Activated T-helper 2 cell treated with anti-CD3 and anti-CD28 coated beads, Interferon-gamma antibody, Interleukin-2, Interleukin-4, amounts not matched to agents 10 μg/mL and 5 μg/mL and 100 μg/mL, durations not matched to agents 14 hours and 24 hours and 36 hours (primary cell): ENCODE measurements around the gene RSAD1. TPM values are rescaled to one million over a fixed set of nuclear protein-coding genes. Genes with fewer than 3 reads are reported as not detected.

Experiments
- DNase-seq: peaks from one replicate; pipeline ENCODE4 v3.0.0; 2021; ENCODE audit warnings: low spot score
- H3K27ac Mint-ChIP-seq: one replicate; pipeline ENCODE4 v1.8.0; 2021; ENCODE audit warnings: mixed read lengths
- H3K27me3 Mint-ChIP-seq: one replicate; pipeline ENCODE4 v1.8.0; 2021; ENCODE audit warnings: low read depth, mixed read lengths
- H3K36me3 Mint-ChIP-seq: one replicate; pipeline ENCODE4 v1.8.0; 2021; ENCODE audit warnings: low read depth, mixed read lengths
- H3K4me1 Mint-ChIP-seq: one replicate; pipeline ENCODE4 v1.8.0; 2021; ENCODE audit warnings: low read depth, mixed read lengths
- H3K4me3 Mint-ChIP-seq: one replicate; pipeline ENCODE4 v1.8.0; 2021; ENCODE audit warnings: low read depth, mild to moderate bottlenecking, moderate library complexity, mixed read lengths
- H3K9me3 Mint-ChIP-seq: one replicate; pipeline ENCODE4 v1.8.0; 2021; ENCODE audit warnings: mixed read lengths
- intact Hi-C: fragments of 100-400 bp; cut with micrococcal nuclease; formaldehyde crosslinking; loops from one replicate; pipeline ENCODE4 v1.15.1; 2023
- total RNA-seq: library from RNA; stranded (reverse); gene quantifications from 2 replicates; pipeline ENCODE4 v1.2.3, GENCODE V29; 2022

RSAD1 gene
- total RNA-seq, 1 donor from 2014 or later = 56.8 TPM

- H3K9me3 Mint-ChIP-seq = no peaks in the 10 kb centered on the region
- no peaks in the 10 kb centered on the region for H3K4me1 Mint-ChIP-seq
- H3K27me3 Mint-ChIP-seq = peaks cover 2% of the 10 kb centered on the region
- no peak for DNase-seq
- no peak overlapping the region for H3K27ac Mint-ChIP-seq
- intact Hi-C loops = no loop called here
- H3K36me3 Mint-ChIP-seq = no peaks in the 10 kb centered on the region
- H3K4me3 Mint-ChIP-seq = no peak overlapping the region
These were observed 16.7 kb downstream of the RSAD1 start for GRCh38 chr17:50495217-50495823.

DNA sequence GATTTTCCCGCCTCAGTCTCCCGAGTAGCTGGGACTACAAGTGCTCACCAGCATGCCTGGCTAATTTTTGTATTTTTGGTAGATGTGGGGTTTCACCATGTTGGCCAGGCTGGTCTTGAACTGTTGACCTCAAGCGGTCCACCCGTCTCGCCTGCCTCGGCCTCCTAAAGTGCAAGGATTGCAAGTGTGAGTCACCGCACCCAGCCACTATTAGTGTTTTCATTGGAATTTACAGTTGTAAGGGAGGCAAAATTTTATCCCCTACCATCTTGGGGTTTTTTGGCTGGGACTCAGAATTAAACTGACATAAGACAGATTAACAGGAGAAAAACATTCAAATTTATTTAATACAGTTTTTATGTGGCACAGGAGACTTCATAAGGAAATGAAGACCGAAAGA is 17.3 kb downstream of the RSAD1 start:
- Mint-ChIP-seq H3K9me3 (no peaks in the 10 kb centered on the region), H3K4me3 (no peak overlapping the region), H3K27ac (no peak overlapping the region), H3K4me1 (no peaks in the 10 kb centered on the region), H3K36me3 (no peaks in the 10 kb centered on the region), H3K27me3 (peaks cover 2% of the 10 kb centered on the region)
- no peak for DNase-seq
- intact Hi-C loops = no loop called here

GRCh38 chr17:50498021-50498874 is 19.6 kb downstream of the RSAD1 start:
- H3K9me3 Mint-ChIP-seq = no peaks in the 10 kb centered on the region
- no peak for DNase-seq
- no peaks in the 10 kb centered on the region for H3K36me3 Mint-ChIP-seq
- peaks cover 2% of the 10 kb centered on the region for H3K27me3 Mint-ChIP-seq
- H3K4me3 Mint-ChIP-seq = no peak overlapping the region
- intact Hi-C loops = no loop called here
- H3K4me1 Mint-ChIP-seq = peaks cover 3% of the 10 kb centered on the region
- H3K27ac Mint-ChIP-seq = no peak overlapping the region

DNA sequence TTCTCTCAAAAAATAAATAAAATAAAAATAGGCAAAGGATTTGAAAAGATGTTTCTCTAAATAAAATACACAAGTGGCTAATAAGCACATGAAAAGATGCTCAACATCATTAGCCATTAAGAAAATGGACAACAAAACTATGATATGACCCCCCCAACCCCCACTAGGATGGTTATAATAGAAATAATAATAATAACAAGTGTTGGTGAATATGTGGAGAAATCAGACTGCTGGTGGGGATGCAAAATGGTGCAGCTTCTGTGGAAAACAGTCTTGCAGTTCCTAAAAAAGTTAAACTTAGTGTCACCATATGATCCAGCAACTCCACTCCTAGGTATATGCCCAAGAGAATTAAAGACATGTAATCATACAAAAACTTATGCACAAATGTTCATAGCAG is 20.6 kb downstream of the RSAD1 start:
- H3K9me3 Mint-ChIP-seq = no peaks in the 10 kb centered on the region
- H3K27ac Mint-ChIP-seq = no peak overlapping the region
- no peak for DNase-seq
- H3K4me1 Mint-ChIP-seq = peaks cover 9% of the 10 kb centered on the region
- H3K4me3 Mint-ChIP-seq = no peak overlapping the region
- intact Hi-C loops = no loop called here
- no peaks in the 10 kb centered on the region for H3K27me3 Mint-ChIP-seq
- no peaks in the 10 kb centered on the region for H3K36me3 Mint-ChIP-seq

DNA sequence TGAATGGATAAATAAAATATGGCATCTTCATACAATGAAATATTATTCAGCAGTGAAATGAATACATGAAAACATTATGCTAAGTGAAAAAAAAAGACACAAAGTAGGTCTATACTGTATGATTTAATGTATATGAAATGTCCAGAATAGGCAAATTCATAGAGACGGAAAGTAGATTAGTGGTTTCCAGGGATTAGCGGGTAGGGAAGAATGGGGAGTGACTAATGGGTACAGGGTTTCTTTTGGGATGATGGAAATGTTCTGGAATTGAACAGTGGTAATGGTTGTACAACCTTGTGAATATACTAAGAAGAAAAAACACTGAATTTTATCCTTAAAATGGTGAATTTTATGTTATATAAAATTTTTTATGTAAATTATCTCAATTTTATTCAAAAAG is 21.1 kb downstream of the RSAD1 start:
- no peak for DNase-seq
- Mint-ChIP-seq H3K36me3 (no peaks in the 10 kb centered on the region), H3K9me3 (no peaks in the 10 kb centered on the region), H3K4me3 (no peak overlapping the region), H3K27ac (no peak overlapping the region), H3K27me3 (no peaks in the 10 kb centered on the region), H3K4me1 (peaks cover 12% of the 10 kb centered on the region)
- intact Hi-C loops = no loop called here

GRCh38 chr17:50501054-50501453 is 22.4 kb downstream of the RSAD1 start:
- Mint-ChIP-seq H3K36me3 (no peaks in the 10 kb centered on the region), H3K27ac (no peak overlapping the region), H3K4me1 (peaks cover 13% of the 10 kb centered on the region), H3K4me3 (no peak overlapping the region), H3K27me3 (no peaks in the 10 kb centered on the region), H3K9me3 (no peaks in the 10 kb centered on the region)
- no peak for DNase-seq
- intact Hi-C loops = no loop called here

GRCh38 chr17:50502301-50502990 is 23.8 kb downstream of the RSAD1 start:
- Mint-ChIP-seq H3K36me3 (no peaks in the 10 kb centered on the region), H3K27me3 (no peaks in the 10 kb centered on the region), H3K9me3 (no peaks in the 10 kb centered on the region), H3K4me1 (peaks cover 14% of the 10 kb centered on the region), H3K27ac (no peak overlapping the region), H3K4me3 (no peak overlapping the region)
- intact Hi-C loops = no loop called here
- no peak for DNase-seq

DNA sequence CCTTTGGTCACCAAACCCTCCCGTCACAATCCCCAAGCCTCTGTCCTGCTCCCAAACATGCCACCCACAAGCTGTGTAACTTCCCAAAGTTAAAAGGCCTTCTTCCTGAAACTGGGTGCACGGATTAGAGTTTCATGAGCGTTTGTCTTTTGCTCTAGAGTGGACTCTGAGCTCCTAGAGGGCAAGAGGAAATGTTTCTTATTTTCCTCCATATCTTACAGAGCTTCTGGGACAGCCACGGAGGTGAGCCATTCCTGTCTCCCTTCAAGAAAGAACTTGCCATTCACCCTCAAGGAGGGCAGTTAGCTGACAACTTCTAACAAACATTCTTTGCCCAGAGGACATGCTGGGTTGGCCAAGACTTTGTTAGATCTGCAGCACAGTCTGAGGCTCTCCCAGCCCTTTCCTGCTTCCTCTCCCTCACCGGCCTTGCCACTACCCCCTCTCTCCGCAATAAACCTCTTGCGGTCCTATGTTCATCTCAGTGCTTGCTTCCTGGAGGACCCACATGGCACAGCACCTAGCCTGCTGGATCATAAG is 27.0 kb downstream of the RSAD1 start:
- intact Hi-C loops = no loop called here
- DNase-seq = no peak
- Mint-ChIP-seq H3K4me3 (no peak overlapping the region), H3K9me3 (no peaks in the 10 kb centered on the region), H3K27me3 (no peaks in the 10 kb centered on the region), H3K27ac (no peak overlapping the region), H3K36me3 (no peaks in the 10 kb centered on the region), H3K4me1 (peaks cover 35% of the 10 kb centered on the region)

DNA sequence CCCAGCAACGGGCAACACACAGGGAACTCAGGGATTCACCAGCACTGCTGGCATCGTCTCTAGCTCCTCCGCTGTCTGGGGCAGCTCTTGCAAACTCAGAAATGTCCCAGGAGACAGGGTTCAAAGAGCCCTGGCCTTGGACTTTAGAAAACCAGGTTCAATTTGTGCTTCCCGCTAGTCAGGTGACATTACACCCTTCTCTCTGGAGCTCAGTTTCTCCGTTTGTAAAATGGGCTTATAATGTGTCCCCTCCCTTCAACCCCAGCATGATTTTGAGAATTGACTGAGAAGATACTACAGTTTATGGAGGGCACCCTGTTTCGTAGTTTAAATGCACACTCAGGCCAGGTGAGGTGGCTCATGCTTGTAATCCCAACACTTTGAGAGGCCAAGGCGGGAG is 27.6 kb downstream of the RSAD1 start:
- no peaks in the 10 kb centered on the region for H3K27me3 Mint-ChIP-seq
- H3K36me3 Mint-ChIP-seq = no peaks in the 10 kb centered on the region
- H3K9me3 Mint-ChIP-seq = no peaks in the 10 kb centered on the region
- DNase-seq = no peak
- no peak overlapping the region for H3K4me3 Mint-ChIP-seq
- peaks cover 42% of the 10 kb centered on the region for H3K4me1 Mint-ChIP-seq
- intact Hi-C loops = no loop called here
- no peak overlapping the region for H3K27ac Mint-ChIP-seq

DNA sequence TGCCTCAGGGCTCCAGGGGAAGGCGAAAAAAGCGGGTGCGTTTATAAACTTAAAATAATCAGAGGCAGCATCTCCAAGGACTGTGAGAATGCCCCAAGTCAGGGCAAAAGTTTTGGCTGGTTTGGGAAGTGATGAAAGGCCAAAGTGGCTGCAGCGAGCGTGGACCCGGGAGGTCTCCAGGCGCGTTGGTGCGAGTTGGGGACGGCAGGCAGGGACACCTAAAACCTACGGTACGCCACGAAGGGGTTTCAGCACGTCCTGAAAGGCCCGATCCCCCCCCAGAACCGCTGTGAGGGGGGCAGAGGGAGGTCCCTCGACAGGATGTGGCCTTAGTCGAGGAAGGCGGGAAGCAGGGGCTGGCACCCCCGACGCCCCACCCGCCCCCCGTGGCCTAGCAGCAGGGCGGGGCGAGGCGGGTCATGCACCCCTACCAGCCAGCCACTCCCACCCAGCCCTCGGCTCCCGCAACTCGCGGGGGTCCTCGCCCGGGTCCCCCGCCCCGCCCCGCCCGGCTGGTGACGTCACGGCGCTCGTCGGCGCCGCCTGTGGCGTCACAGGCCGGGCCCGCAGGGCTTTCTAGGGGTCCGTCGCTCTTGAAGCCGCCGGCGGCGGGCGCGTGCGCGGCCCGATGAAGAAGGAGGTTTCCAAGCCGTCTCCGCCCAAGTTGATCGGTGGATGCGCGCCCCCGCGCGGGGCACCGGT is 29.4 kb downstream of the RSAD1 start, which contains the start of gene MYCBPAP:
TSS of gene MYCBPAP (plus strand) at position 569 of the 702 bp plus-strand sequence. CDS start 236 bp downstream, outside the sequence.
- H3K4me3 Mint-ChIP-seq = peak within 1 kb of the TSS; percentile 90
- peak; percentile 79 for DNase-seq
- no peaks in the 10 kb centered on the region for H3K27me3 Mint-ChIP-seq
- no peaks in the 10 kb centered on the region for H3K36me3 Mint-ChIP-seq
- intact Hi-C loops = loop anchor here (2.0 kb wide), 1 partner anchor 29 kb away; the partner anchor contains the start of gene RSAD1
- H3K4me1 Mint-ChIP-seq = peaks cover 49% of the 10 kb centered on the region
- peak within 1 kb of the TSS; percentile 90 for H3K27ac Mint-ChIP-seq
- no peaks in the 10 kb centered on the region for H3K9me3 Mint-ChIP-seq

DNA sequence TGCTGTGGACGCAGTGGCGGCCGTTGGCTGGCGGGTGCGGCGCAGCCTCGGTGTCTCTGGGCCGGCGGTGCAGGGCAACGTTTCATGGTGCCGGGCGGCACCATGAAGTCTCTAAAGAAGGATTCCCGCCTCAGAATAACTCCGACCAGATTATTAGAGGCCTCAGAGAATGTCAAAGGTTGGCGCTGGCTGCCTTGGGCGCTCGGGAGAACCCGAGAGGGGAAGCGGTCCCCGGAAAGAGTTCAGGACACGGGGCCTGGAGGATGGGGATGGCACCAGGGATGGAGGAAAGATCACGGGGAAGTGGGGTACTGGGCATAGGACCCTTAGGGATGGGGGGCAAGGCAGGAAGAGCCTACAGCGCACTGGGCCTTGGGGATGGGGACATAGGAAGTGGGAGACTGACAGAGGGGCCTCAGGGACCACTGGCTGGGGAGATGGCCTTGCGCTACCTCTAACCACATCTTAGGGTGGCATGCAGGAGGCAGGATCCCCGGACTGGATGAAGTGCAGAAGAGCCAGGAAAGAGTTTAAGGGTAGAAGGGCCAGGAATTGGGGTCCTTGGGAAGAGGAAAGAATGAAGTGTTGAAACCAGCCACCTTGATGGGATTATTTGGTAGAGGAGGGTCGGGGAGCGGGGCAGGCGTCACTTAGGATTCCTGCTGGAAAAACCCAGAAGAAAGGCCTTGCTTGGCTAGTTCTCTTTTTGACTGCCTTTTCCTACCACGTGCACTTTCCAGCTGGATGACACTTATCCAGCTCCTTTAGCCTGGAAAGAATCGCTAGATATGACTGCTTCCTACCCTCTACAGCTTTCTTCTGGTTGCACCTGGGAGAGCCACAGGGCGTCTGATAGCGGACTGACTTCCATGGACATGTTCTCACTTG is 30.2 kb downstream of the RSAD1 start:
- Mint-ChIP-seq H3K27ac (peak overlapping the region; percentile 85), H3K36me3 (no peaks in the 10 kb centered on the region), H3K9me3 (no peaks in the 10 kb centered on the region), H3K4me1 (peaks cover 46% of the 10 kb centered on the region), H3K27me3 (no peaks in the 10 kb centered on the region), H3K4me3 (peak overlapping the region; percentile 90)
- DNase-seq = no peak
- intact Hi-C loops = loop anchor here (2.0 kb wide), 1 partner anchor 30 kb away; the partner anchor contains the start of gene RSAD1
